ENCODE measurements around the gene PAIP1.

DNA sequence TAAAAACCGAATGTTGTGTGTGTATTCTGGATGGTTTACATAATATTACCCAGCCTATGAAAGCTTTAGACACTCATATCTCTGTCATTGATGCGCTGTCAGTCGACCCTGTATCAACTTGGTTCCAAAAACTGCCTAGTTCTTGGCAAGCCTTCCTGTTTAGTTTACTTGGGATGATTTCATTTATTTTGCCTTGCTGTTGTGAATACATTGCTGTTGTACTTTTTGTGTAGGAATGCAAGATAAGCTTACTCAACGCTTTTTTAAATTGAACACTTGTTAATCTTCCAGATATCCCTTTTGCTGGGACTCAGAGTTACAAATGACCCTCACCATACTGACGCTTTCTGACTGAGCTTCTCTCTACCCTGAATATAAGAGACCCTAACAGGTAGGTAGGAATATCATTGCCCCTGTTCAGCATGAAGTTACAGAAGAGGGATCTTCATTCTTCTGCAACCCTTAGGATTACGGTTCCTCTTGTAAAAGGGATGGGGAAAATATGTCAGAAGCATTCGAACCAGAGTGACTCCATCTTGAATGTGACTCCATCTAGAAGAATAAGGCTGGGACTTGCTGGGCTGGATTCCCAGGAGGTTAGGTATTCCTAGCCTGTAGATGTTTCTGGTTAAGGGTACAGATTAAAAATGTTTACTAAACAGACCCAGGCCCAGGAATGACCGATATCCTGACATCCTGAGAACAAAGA, 13.7 kb upstream of the PAIP1 start:
- TF ChIP-seq, protein P1, sequence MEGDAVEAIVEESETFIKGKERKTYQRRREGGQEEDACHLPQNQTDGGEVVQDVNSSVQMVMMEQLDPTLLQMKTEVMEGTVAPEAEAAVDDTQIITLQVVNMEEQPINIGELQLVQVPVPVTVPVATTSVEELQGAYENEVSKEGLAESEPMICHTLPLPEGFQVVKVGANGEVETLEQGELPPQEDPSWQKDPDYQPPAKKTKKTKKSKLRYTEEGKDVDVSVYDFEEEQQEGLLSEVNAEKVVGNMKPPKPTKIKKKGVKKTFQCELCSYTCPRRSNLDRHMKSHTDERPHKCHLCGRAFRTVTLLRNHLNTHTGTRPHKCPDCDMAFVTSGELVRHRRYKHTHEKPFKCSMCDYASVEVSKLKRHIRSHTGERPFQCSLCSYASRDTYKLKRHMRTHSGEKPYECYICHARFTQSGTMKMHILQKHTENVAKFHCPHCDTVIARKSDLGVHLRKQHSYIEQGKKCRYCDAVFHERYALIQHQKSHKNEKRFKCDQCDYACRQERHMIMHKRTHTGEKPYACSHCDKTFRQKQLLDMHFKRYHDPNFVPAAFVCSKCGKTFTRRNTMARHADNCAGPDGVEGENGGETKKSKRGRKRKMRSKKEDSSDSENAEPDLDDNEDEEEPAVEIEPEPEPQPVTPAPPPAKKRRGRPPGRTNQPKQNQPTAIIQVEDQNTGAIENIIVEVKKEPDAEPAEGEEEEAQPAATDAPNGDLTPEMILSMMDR (IDR thresholded peaks at IDR 0.05): no peak
- no peak for TF ChIP-seq EZH2 (IDR thresholded peaks at IDR 0.05)
